Neural progenitor cell (in vitro differentiated cells): ENCODE measurements around the gene MIEF1.

ENCODE experiments used
- CTCF ChIP-seq: fragments of 200-600 bp; sonication (generic); IDR thresholded peaks from 2 replicates; pipeline ENCODE4 v1.5.1; 2017; ENCODE audit warnings: antibody characterized with exemption, mild to moderate bottlenecking
- EZH2phosphoT487 ChIP-seq: fragments of 200-600 bp; sonication (generic); IDR thresholded peaks from 2 replicates; pipeline ENCODE4 v1.6.1; 2017; ENCODE audit warnings: antibody characterized with exemption

- TF ChIP-seq CTCF (no peak), EZH2phosphoT487 (no peak)
Observed at GRCh38 chr22:39504071-39504470, 2.0 kb downstream of the MIEF1 start.
